Measurements from ENCODE around the gene ZFYVE19. TPM values are rescaled to one million over a fixed set of nuclear protein-coding genes. Genes with fewer than 3 reads are reported as not detected.

Gene ZFYVE19
- total and polyA plus RNA-seq, 2 experiments from 2014 or later = 8.5 to 22.7 TPM

DNA sequence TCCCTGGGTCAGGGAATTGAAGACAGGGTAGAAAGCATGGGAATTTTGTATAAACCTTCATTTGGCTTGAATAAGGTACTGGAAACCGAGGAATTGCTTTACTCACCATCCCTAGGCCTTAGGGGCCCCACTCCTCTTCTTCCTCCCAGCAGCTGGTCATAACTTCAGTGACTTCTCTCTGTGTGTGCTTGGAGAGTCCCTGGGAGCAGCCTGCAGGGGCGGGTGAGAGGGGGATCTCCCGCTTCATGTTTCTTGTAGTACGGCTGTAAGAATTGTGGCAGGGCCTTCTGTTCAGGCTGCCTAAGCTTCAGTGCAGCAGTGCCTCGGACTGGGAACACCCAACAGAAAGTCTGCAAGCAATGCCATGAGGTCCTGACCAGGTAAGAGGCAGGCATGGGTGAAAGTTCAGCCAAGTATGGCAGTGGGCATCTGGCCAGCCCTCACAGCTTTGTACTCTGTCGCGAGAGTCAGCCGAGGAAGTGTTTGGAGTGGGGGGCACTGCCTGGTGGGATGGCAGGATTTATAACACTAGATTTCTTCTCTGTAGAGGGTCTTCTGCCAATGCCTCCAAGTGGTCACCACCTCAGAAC, 2.1 kb downstream of the ZFYVE19 start (continued):
- TF ChIP-seq, protein P1, sequence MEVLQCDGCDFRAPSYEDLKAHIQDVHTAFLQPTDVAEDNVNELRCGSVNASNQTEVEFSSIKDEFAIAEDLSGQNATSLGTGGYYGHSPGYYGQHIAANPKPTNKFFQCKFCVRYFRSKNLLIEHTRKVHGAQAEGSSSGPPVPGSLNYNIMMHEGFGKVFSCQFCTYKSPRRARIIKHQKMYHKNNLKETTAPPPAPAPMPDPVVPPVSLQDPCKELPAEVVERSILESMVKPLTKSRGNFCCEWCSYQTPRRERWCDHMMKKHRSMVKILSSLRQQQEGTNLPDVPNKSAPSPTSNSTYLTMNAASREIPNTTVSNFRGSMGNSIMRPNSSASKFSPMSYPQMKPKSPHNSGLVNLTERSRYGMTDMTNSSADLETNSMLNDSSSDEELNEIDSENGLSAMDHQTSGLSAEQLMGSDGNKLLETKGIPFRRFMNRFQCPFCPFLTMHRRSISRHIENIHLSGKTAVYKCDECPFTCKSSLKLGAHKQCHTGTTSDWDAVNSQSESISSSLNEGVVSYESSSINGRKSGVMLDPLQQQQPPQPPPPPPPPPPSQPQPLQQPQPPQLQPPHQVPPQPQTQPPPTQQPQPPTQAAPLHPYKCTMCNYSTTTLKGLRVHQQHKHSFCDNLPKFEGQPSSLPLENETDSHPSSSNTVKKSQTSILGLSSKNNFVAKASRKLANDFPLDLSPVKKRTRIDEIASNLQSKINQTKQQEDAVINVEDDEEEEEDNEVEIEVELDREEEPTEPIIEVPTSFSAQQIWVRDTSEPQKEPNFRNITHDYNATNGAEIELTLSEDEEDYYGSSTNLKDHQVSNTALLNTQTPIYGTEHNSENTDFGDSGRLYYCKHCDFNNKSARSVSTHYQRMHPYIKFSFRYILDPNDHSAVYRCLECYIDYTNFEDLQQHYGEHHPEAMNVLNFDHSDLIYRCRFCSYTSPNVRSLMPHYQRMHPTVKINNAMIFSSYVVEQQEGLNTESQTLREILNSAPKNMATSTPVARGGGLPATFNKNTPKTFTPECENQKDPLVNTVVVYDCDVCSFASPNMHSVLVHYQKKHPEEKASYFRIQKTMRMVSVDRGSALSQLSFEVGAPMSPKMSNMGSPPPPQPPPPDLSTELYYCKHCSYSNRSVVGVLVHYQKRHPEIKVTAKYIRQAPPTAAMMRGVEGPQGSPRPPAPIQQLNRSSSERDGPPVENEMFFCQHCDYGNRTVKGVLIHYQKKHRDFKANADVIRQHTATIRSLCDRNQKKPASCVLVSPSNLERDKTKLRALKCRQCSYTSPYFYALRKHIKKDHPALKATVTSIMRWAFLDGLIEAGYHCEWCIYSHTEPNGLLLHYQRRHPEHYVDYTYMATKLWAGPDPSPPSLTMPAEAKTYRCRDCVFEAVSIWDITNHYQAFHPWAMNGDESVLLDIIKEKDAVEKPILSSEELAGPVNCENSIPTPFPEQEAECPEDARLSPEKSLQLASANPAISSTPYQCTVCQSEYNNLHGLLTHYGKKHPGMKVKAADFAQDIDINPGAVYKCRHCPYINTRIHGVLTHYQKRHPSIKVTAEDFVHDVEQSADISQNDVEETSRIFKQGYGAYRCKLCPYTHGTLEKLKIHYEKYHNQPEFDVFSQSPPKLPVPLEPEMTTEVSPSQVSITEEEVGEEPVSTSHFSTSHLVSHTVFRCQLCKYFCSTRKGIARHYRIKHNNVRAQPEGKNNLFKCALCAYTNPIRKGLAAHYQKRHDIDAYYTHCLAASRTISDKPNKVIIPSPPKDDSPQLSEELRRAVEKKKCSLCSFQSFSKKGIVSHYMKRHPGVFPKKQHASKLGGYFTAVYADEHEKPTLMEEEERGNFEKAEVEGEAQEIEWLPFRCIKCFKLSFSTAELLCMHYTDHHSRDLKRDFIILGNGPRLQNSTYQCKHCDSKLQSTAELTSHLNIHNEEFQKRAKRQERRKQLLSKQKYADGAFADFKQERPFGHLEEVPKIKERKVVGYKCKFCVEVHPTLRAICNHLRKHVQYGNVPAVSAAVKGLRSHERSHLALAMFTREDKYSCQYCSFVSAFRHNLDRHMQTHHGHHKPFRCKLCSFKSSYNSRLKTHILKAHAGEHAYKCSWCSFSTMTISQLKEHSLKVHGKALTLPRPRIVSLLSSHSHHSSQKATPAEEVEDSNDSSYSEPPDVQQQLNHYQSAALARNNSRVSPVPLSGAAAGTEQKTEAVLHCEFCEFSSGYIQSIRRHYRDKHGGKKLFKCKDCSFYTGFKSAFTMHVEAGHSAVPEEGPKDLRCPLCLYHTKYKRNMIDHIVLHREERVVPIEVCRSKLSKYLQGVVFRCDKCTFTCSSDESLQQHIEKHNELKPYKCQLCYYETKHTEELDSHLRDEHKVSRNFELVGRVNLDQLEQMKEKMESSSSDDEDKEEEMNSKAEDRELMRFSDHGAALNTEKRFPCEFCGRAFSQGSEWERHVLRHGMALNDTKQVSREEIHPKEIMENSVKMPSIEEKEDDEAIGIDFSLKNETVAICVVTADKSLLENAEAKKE (CRISPR knock-in tag; IDR thresholded peaks at IDR 0.05) = no peak
- TF ChIP-seq STAT1 (IDR thresholded peaks at IDR 0.05; ENCODE audit: unreplicated experiment) (no peak), NANOG (IDR thresholded peaks at IDR 0.05; ENCODE audit: borderline replicate concordance) (no peak), ZNF114 (CRISPR knock-in tag; IDR thresholded peaks at IDR 0.05) (no peak), CREB1 (CRISPR knock-in tag; IDR thresholded peaks at IDR 0.05; ENCODE audit: low read depth) (no peak), POLR2AphosphoS5 (IDR thresholded peaks at IDR 0.05; ENCODE audit: low read depth) (no peak), EZH2phosphoT487 (IDR thresholded peaks at IDR 0.05; ENCODE audit: unreplicated experiment) (no peak), JUNB (IDR thresholded peaks at IDR 0.05; ENCODE audit: unreplicated experiment) (no peak)
- TF ChIP-seq, protein P2, sequence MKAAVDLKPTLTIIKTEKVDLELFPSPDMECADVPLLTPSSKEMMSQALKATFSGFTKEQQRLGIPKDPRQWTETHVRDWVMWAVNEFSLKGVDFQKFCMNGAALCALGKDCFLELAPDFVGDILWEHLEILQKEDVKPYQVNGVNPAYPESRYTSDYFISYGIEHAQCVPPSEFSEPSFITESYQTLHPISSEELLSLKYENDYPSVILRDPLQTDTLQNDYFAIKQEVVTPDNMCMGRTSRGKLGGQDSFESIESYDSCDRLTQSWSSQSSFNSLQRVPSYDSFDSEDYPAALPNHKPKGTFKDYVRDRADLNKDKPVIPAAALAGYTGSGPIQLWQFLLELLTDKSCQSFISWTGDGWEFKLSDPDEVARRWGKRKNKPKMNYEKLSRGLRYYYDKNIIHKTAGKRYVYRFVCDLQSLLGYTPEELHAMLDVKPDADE (IDR thresholded peaks at IDR 0.05) = no peak
